Choroid plexus epithelial cell (primary cell): ENCODE measurements around the gene HEPN1.

Source experiments
- DNase-seq: peaks from one replicate; pipeline ENCODE4 v3.0.0-alpha.2; 2010; ENCODE audit warnings: low read depth
- H3K4me3 ChIP-seq: 2 replicates; pipeline ENCODE4 v1.5.1; 2011; ENCODE audit warnings: low read depth, mild to moderate bottlenecking, control low read depth, low read length, moderate library complexity
- TF ChIP-seq, protein P1 (sequence below): conservative IDR thresholded peaks from 2 replicates; pipeline ENCODE4 v1.5.1; 2011; ENCODE audit warnings: low read depth, mild to moderate bottlenecking, control low read depth, inconsistent platforms, low read length, moderate library complexity

Gene HEPN1

DNA sequence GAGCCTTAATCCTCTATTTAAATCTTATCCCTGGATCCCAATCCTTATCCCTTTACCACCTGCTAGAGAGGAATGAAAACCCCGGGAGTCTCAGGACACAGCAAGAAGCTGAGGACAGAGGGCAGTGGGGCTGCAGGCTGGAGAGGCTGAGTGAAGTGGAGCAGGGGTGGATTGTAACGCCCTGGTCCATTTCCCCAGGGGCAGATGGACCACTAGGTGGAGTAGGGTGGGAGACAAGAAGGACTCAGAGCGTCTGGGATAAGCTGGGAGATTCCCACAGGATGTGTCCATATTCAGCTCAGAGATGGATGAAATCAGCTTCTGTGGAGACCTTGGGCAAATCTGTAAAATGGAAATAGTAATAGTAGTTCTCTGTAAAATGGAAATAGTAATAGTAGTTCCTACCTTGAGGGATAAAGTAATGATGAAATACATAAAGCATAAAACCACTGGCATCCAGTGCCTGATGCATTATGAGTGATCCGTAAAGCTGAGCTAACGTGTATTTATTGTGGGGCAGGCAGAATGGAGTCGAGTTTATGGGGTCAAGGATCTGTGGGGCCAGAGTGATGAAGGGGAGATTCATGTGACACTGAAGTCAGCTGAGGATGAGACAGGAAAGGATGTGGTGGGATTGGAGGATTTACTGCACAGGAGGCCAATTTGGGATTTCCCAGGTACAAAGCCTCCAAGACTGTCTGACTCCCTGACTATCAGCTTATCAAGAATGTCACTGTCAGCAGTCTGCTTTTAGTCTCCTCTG is 19.5 kb upstream of the HEPN1 start:
- TF ChIP-seq, protein P1, sequence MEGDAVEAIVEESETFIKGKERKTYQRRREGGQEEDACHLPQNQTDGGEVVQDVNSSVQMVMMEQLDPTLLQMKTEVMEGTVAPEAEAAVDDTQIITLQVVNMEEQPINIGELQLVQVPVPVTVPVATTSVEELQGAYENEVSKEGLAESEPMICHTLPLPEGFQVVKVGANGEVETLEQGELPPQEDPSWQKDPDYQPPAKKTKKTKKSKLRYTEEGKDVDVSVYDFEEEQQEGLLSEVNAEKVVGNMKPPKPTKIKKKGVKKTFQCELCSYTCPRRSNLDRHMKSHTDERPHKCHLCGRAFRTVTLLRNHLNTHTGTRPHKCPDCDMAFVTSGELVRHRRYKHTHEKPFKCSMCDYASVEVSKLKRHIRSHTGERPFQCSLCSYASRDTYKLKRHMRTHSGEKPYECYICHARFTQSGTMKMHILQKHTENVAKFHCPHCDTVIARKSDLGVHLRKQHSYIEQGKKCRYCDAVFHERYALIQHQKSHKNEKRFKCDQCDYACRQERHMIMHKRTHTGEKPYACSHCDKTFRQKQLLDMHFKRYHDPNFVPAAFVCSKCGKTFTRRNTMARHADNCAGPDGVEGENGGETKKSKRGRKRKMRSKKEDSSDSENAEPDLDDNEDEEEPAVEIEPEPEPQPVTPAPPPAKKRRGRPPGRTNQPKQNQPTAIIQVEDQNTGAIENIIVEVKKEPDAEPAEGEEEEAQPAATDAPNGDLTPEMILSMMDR, result no peak
- H3K4me3 ChIP-seq, result no peak overlapping the region
- DNase-seq, result no peak

DNA sequence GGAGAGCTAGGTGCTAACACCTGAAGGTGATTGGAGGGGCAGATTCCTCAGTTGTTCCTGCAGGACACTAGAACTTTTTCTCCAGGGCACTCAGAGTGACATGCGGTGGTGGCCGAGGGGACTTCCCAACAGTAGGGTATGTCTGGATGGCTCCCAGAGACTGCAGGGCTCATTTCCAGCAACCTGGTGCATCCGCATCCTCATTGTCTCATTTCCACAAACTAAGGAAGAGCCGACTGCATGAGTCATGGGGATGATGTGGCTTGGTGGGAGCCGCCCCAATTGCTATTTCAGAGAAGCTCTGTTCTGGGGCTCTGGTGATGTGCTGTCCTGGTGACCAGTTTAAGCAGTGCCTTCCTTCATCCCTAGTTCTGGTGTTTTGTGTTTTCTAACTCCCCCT is 18.6 kb upstream of the HEPN1 start:
- peak; percentile 83 for DNase-seq
- TF ChIP-seq, protein P1, result no peak
- no peak overlapping the region for H3K4me3 ChIP-seq

- TF ChIP-seq, protein P1, result no peak
- H3K4me3 ChIP-seq, result no peak overlapping the region
- DNase-seq, result no peak
Observed at GRCh38 chr11:124902616-124903015, 16.4 kb upstream of the HEPN1 start.

- DNase-seq, result peak; percentile 54
- TF ChIP-seq, protein P1, result no peak
Observed at GRCh38 chr11:124915541-124916369, 3.3 kb upstream of the HEPN1 start.

DNA sequence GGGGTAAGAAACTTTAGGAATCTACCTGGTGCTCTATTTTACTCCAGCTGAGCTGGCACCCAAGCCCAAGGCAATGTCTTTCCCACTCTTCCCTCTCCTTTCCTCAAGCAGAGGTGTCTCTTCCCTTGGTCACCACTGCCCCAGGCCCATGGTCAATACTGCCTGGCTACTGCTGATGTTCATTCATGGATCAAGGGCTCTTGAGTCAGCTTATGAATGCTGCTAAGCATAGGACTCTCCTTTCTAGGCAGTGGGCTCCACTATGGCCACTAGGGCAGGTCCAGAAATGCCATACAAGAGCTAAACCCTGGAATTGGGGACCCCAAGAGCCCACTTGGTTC is 2.7 kb upstream of the HEPN1 start:
- TF ChIP-seq, protein P1, result no peak
- H3K4me3 ChIP-seq, result no peak overlapping the region
- no peak for DNase-seq

More at GRCh38 chr11:124915541-124916369, 3.3 kb upstream of the HEPN1 start:
- H3K4me3 ChIP-seq, result no peak overlapping the region

GRCh38 chr11:124917115-124917637 is 1.9 kb upstream of the HEPN1 start:
- TF ChIP-seq, protein P1, result no peak
- no peak overlapping the region for H3K4me3 ChIP-seq

More at GRCh38 chr11:124917115-124917637, 1.9 kb upstream of the HEPN1 start:
- DNase-seq, result peak; percentile 88
